Neural cell (in vitro differentiated cells): ENCODE results near the gene SORD. TPM values are rescaled to one million over a fixed set of nuclear protein-coding genes. Genes with fewer than 3 reads are reported as not detected.

Experiments used
- H2AFZ ChIP-seq: fragments of 200-600, 300-800 bp; sonication (generic), shearing (Covaris generic); 2 replicates; pipeline ENCODE4 v1.6.0; 2014; ENCODE audit warnings: low read depth, mild to moderate bottlenecking, antibody characterized with exemption, low read length, moderate library complexity
- H3F3A ChIP-seq: fragments of 200-600 bp; shearing (Covaris generic); 2 replicates; pipeline ENCODE4 v1.6.1; 2016; ENCODE audit warnings: mild to moderate bottlenecking, moderate library complexity, mixed read lengths, antibody characterized with exemption, low read length; ENCODE audit not compliant: insufficient read depth, poor library complexity, severe bottlenecking
- H3K27ac ChIP-seq: fragments of 200-600, 300-800 bp; sonication (generic), shearing (Covaris generic); 2 replicates; pipeline ENCODE4 v1.5.1; 2014; ENCODE audit warnings: mild to moderate bottlenecking, low read length, moderate library complexity
- H3K27me3 ChIP-seq: fragments of 300-800, 200-600 bp; sonication (generic), shearing (Covaris generic); 2 replicates; pipeline ENCODE4 v1.6.0; 2014; ENCODE audit warnings: mild to moderate bottlenecking, low read depth, low read length, moderate library complexity; ENCODE audit not compliant: insufficient read depth
- H3K36me3 ChIP-seq: fragments of 300-800, 200-600 bp; sonication (generic), shearing (Covaris generic); 2 replicates; pipeline ENCODE4 v1.5.1; 2014; ENCODE audit warnings: mild to moderate bottlenecking, antibody characterized with exemption, low read length, moderate library complexity; ENCODE audit not compliant: insufficient read depth
- H3K4me2 ChIP-seq: fragments of 300-800, 200-600 bp; sonication (generic), shearing (Covaris generic); 2 replicates; pipeline ENCODE4 v1.6.0; 2014; ENCODE audit warnings: mild to moderate bottlenecking, low read length
- H3K4me3 ChIP-seq: fragments of 300-800, 200-600 bp; sonication (generic), shearing (Covaris generic); 2 replicates; pipeline ENCODE4 v1.5.1; 2014; ENCODE audit warnings: mild to moderate bottlenecking, low read length, moderate library complexity
- H3K79me2 ChIP-seq: fragments of 200-600 bp; shearing (Covaris generic); replicated peaks from 2 replicates; pipeline ENCODE4 v1.6.0; 2014; ENCODE audit warnings: mild to moderate bottlenecking, low read length, moderate library complexity; ENCODE audit not compliant: insufficient read depth
- H3K9ac ChIP-seq: fragments of 300-800, 200-600 bp; sonication (generic), shearing (Covaris generic); 2 replicates; pipeline ENCODE4 v1.6.1; 2016; ENCODE audit warnings: mild to moderate bottlenecking, low read length, mixed read lengths
- H3K9me2 ChIP-seq: fragments of 200-600 bp; shearing (Covaris generic); 2 replicates; pipeline ENCODE4 v1.6.1; 2016; ENCODE audit warnings: mild to moderate bottlenecking, low read length, mixed read lengths; ENCODE audit not compliant: insufficient read depth
- H3K9me3 ChIP-seq: fragments of 200-600, 300-800 bp; sonication (generic), shearing (Covaris generic); 2 replicates; pipeline ENCODE4 v1.6.1; 2016; ENCODE audit warnings: mild to moderate bottlenecking, mixed run types, low read length, moderate library complexity, mixed read lengths
- H4K20me1 ChIP-seq: fragments of 200-600 bp; shearing (Covaris generic); 2 replicates; pipeline ENCODE4 v1.6.1; 2016; ENCODE audit warnings: mild to moderate bottlenecking, mixed run types; ENCODE audit not compliant: insufficient read depth
- EP300 ChIP-seq: fragments of 450-650 bp; conservative IDR thresholded peaks from 2 replicates; pipeline ENCODE4 v1.6.1; 2014; ENCODE audit warnings: antibody characterized with exemption, mild to moderate bottlenecking, moderate library complexity; ENCODE audit not compliant: poor library complexity, severe bottlenecking
- EZH2 ChIP-seq: fragments of 200-600, 300-800 bp; shearing (Covaris generic), sonication (generic); IDR thresholded peaks from 2 replicates; pipeline ENCODE4 v1.6.1; 2014; ENCODE audit warnings: antibody characterized with exemption, low read length, borderline replicate concordance, mild to moderate bottlenecking; ENCODE audit not compliant: insufficient read depth, poor library complexity, severe bottlenecking
- MXI1 ChIP-seq: fragments of 450-650 bp; conservative IDR thresholded peaks from 2 replicates; pipeline ENCODE4 v1.6.1; 2014; ENCODE audit warnings: antibody characterized with exemption, mild to moderate bottlenecking; ENCODE audit not compliant: poor library complexity, severe bottlenecking
- POLR2AphosphoS5 ChIP-seq: IDR thresholded peaks from 2 replicates; pipeline ENCODE4 v1.6.1; 2012
- RAD21 ChIP-seq: fragments of 450-650 bp; conservative IDR thresholded peaks from 2 replicates; pipeline ENCODE4 v1.6.1; 2014; ENCODE audit warnings: antibody characterized with exemption, mild to moderate bottlenecking, moderate library complexity
- REST ChIP-seq: IDR thresholded peaks from 2 replicates; pipeline ENCODE4 v1.6.1; 2012; ENCODE audit warnings: borderline replicate concordance
- SMC3 ChIP-seq: fragments of 450-650 bp; conservative IDR thresholded peaks from 2 replicates; pipeline ENCODE4 v1.6.1; 2014; ENCODE audit warnings: antibody characterized with exemption, mild to moderate bottlenecking, moderate library complexity; ENCODE audit not compliant: poor library complexity
- TAF1 ChIP-seq: IDR thresholded peaks from 2 replicates; pipeline ENCODE4 v1.6.1; 2012; ENCODE audit warnings: low read depth
- polyA plus RNA-seq: library from polyadenylated mRNA; depleted of rRNA; stranded (reverse); fragments of >200 nt; gene quantifications from 2 replicates; pipeline ENCODE4 v1.2.3, GENCODE V29; 2014
- TF ChIP-seq, protein P1 (sequence below): fragments of 450-650 bp; IDR thresholded peaks from 2 replicates; pipeline ENCODE4 v1.5.1; 2014; ENCODE audit warnings: antibody characterized with exemption, mild to moderate bottlenecking, moderate library complexity; ENCODE audit not compliant: poor library complexity, severe bottlenecking

Gene SORD
- polyA plus RNA-seq, 1 donor from 2014 or later: 17.7 TPM

- no peak overlapping the region for H2AFZ ChIP-seq
- H3K36me3 ChIP-seq: no peaks in the 10 kb centered on the region
- no peaks in the 10 kb centered on the region for H3K9me2 ChIP-seq
- no peaks in the 10 kb centered on the region for H3K79me2 ChIP-seq
- H3K27me3 ChIP-seq: peaks cover 41% of the 10 kb centered on the region
- TF ChIP-seq EP300: no peak
- TF ChIP-seq REST: no peak
- no peak for TF ChIP-seq POLR2AphosphoS5
- TF ChIP-seq, protein P1, sequence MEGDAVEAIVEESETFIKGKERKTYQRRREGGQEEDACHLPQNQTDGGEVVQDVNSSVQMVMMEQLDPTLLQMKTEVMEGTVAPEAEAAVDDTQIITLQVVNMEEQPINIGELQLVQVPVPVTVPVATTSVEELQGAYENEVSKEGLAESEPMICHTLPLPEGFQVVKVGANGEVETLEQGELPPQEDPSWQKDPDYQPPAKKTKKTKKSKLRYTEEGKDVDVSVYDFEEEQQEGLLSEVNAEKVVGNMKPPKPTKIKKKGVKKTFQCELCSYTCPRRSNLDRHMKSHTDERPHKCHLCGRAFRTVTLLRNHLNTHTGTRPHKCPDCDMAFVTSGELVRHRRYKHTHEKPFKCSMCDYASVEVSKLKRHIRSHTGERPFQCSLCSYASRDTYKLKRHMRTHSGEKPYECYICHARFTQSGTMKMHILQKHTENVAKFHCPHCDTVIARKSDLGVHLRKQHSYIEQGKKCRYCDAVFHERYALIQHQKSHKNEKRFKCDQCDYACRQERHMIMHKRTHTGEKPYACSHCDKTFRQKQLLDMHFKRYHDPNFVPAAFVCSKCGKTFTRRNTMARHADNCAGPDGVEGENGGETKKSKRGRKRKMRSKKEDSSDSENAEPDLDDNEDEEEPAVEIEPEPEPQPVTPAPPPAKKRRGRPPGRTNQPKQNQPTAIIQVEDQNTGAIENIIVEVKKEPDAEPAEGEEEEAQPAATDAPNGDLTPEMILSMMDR: no peak
- no peak for TF ChIP-seq RAD21
- no peak for TF ChIP-seq MXI1
- no peak for TF ChIP-seq TAF1
- TF ChIP-seq EZH2: no peak
- no peak for TF ChIP-seq SMC3
- H3K4me3 ChIP-seq: no peak overlapping the region
- no peaks in the 10 kb centered on the region for H3K9me3 ChIP-seq
- no peak overlapping the region for H3K4me2 ChIP-seq
- H3F3A ChIP-seq: no peaks in the 10 kb centered on the region
- no peaks in the 10 kb centered on the region for H4K20me1 ChIP-seq
- H3K27ac ChIP-seq: no peak overlapping the region
- H3K9ac ChIP-seq: no peak overlapping the region
These were observed 85.1 kb downstream of the SORD start for GRCh38 chr15:45107941-45108630.

GRCh38 chr15:45110256-45110820 is 87.3 kb downstream of the SORD start:
- Histone ChIP-seq H3K9me3 (no peaks in the 10 kb centered on the region), H3K36me3 (no peaks in the 10 kb centered on the region), H3K27ac (no peak overlapping the region), H3K79me2 (no peaks in the 10 kb centered on the region), H3F3A (no peaks in the 10 kb centered on the region), H3K4me3 (no peak overlapping the region), H3K9me2 (no peaks in the 10 kb centered on the region), H3K4me2 (no peak overlapping the region), H4K20me1 (no peaks in the 10 kb centered on the region), H3K27me3 (peaks cover 64% of the 10 kb centered on the region), H2AFZ (no peak overlapping the region), H3K9ac (no peak overlapping the region)
- TF ChIP-seq, protein P1: no peak
- TF ChIP-seq MXI1 (no peak), REST (no peak), RAD21 (no peak), EZH2 (no peak), SMC3 (no peak), POLR2AphosphoS5 (no peak), TAF1 (no peak), EP300 (no peak)
